GM21360 (cell line): ENCODE results near the gene ISM1.
"Not testable (repeated sequence)": the region's sequence is repeated elsewhere in the genome, so short reads cannot be mapped to it uniquely, and the experiment has no call there.

Experiments
- ATAC-seq: cut with Tn5 transposase; IDR thresholded peaks from one replicate; pipeline ENCODE4 v1.9.1; 2021; ENCODE audit warnings: mild to moderate bottlenecking, moderate library complexity; ENCODE audit not compliant: unreplicated experiment

ISM1 gene

GRCh38 chr20:13221313-13221672 lies 219 bp downstream of the ISM1 start:
- peak; percentile 24 for ATAC-seq

GRCh38 chr20:13221673-13222318 lies 722 bp downstream of the ISM1 start:
- peak; percentile 92 for ATAC-seq

GRCh38 chr20:13222319-13222716 lies 1.2 kb downstream of the ISM1 start:
- no peak for ATAC-seq

- ATAC-seq, result no peak
Observed at GRCh38 chr20:13223736-13224520, 2.9 kb downstream of the ISM1 start.

- ATAC-seq, result no peak
Observed at GRCh38 chr20:13226367-13226766, 5.3 kb downstream of the ISM1 start.

GRCh38 chr20:13228771-13229170 lies 7.7 kb downstream of the ISM1 start:
- no peak for ATAC-seq

GRCh38 chr20:13229538-13229937 lies 8.5 kb downstream of the ISM1 start:
- no peak for ATAC-seq

- no peak for ATAC-seq
Observed at GRCh38 chr20:13231031-13231752, 10.1 kb downstream of the ISM1 start.

- no peak for ATAC-seq
Observed at GRCh38 chr20:13232999-13233398, 11.9 kb downstream of the ISM1 start.

GRCh38 chr20:13234961-13235360 lies 13.9 kb downstream of the ISM1 start:
- no peak for ATAC-seq

- not testable (repeated sequence) for ATAC-seq
Observed at GRCh38 chr20:13236360-13236759, 15.3 kb downstream of the ISM1 start.

- ATAC-seq, result no peak
Observed at GRCh38 chr20:13236990-13237720, 16.1 kb downstream of the ISM1 start.

GRCh38 chr20:13238001-13238653 lies 17.1 kb downstream of the ISM1 start:
- ATAC-seq, result no peak

GRCh38 chr20:13243826-13244376 lies 22.8 kb downstream of the ISM1 start:
- ATAC-seq, result no peak

- no peak for ATAC-seq
Observed at GRCh38 chr20:13245250-13245723, 24.2 kb downstream of the ISM1 start.

- no peak for ATAC-seq
Observed at GRCh38 chr20:13249118-13249797, 28.2 kb downstream of the ISM1 start.

GRCh38 chr20:13249798-13250170 lies 28.7 kb downstream of the ISM1 start:
- ATAC-seq, result no peak

- ATAC-seq, result no peak
Observed at GRCh38 chr20:13250251-13250650, 29.2 kb downstream of the ISM1 start.

- no peak for ATAC-seq
Observed at GRCh38 chr20:13251106-13251903, 30.2 kb downstream of the ISM1 start.
